HepG2 (cell line): ENCODE measurements around the gene ZFPL1. TPM values are rescaled to one million over a fixed set of nuclear protein-coding genes. Genes with fewer than 3 reads are reported as not detected.

Experiments
- CENPX ChIP-seq: sonication (generic); formaldehyde crosslinking; IDR thresholded peaks from 2 replicates; pipeline ENCODE4 v1.9.0; 2021; ENCODE audit warnings: mild to moderate bottlenecking, missing genetic modification reagents, moderate library complexity
- HNF4G ChIP-seq, 2 experiments: sonication (generic) in 1 of 2; formaldehyde crosslinking in 1 of 2; IDR thresholded peaks; 2 replicates each; pipeline versions ENCODE4 v1.4.0 to v1.6.1; 2011 to 2020; ENCODE audit warnings: borderline replicate concordance in 2 of 2, low read depth in 2 of 2, mild to moderate bottlenecking in 2 of 2, low read length in 1 of 2, missing genetic modification reagents in 1 of 2, moderate library complexity in 1 of 2
- JUND ChIP-seq: sonication (generic); formaldehyde crosslinking; IDR thresholded peaks from 2 replicates; pipeline ENCODE4 v1.8.0; 2022; ENCODE audit warnings: mild to moderate bottlenecking, missing genetic modification reagents
- PATZ1 ChIP-seq: sonication (generic); formaldehyde crosslinking; IDR thresholded peaks from 2 replicates; pipeline ENCODE4 v1.4.0; 2020; ENCODE audit warnings: missing genetic modification reagents
- PCBP2 ChIP-seq: fragments of 200-400 bp; formaldehyde crosslinking; optimal IDR thresholded peaks from 2 replicates; pipeline ENCODE3; 2018; ENCODE audit warnings: low read length, low read depth; ENCODE audit not compliant: poor library complexity, severe bottlenecking
- RXRA ChIP-seq: sonication (generic); formaldehyde crosslinking; IDR thresholded peaks from 2 replicates; pipeline ENCODE4 v1.5.1; 2020; ENCODE audit warnings: missing genetic modification reagents
- SMAD3 ChIP-seq: sonication (generic); formaldehyde crosslinking; IDR thresholded peaks from 2 replicates; pipeline ENCODE4 v1.4.0; 2020; ENCODE audit warnings: missing genetic modification reagents
- SMYD3 ChIP-seq: sonication (generic); formaldehyde crosslinking; IDR thresholded peaks from 2 replicates; pipeline ENCODE4 v1.8.1; 2023; ENCODE audit warnings: mild to moderate bottlenecking, missing genetic modification reagents
- TAF1 ChIP-seq: sonication (generic); formaldehyde crosslinking; IDR thresholded peaks from 2 replicates; pipeline ENCODE4 v1.4.0; 2020; ENCODE audit warnings: missing genetic modification reagents
- ZBTB2 ChIP-seq: sonication (generic); formaldehyde crosslinking; IDR thresholded peaks from 2 replicates; pipeline ENCODE4 v1.8.0; 2022; ENCODE audit warnings: low read depth, missing genetic modification reagents
- ZNF800 ChIP-seq: sonication (generic); formaldehyde crosslinking; IDR thresholded peaks from 2 replicates; pipeline ENCODE4 v1.4.0; 2020; ENCODE audit warnings: missing genetic modification reagents
- ZNF83 ChIP-seq: sonication (generic); formaldehyde crosslinking; IDR thresholded peaks from 2 replicates; pipeline ENCODE4 v1.4.0; 2020; ENCODE audit warnings: missing genetic modification reagents, mild to moderate bottlenecking, borderline replicate concordance
- polyA plus RNA-seq, 8 experiments: library from polyadenylated mRNA; depleted of rRNA in 3 of 8; stranded (reverse) in 7 of 8; unstranded in 1 of 8; fragments of >200 nt; fragmentation: Illumina TruSeq in 4 of 8; extraction: Trizol in 4 of 8; gene quantifications; 2 replicates each; pipeline versions ENCODE4 v1.2.1 to v1.2.3, GENCODE V29; 2011 to 2016; ENCODE audit warnings: low read depth in 4 of 8, missing spikeins in 1 of 8, mixed read lengths in 1 of 8; ENCODE audit not compliant: insufficient read depth in 1 of 8
- total RNA-seq, 5 experiments: library from RNA; depleted of rRNA; stranded (reverse); fragments of >200 nt; fragmentation: Illumina TruSeq; extraction: Trizol; gene quantifications; 2 replicates each; pipeline ENCODE4 v1.2.3, GENCODE V29; 2016; ENCODE audit warnings: low read depth in 1 of 5
- TF ChIP-seq, protein P1 (sequence below): sonication (generic); formaldehyde crosslinking; IDR thresholded peaks from 2 replicates; pipeline ENCODE4 v1.9.0; 2021; ENCODE audit warnings: missing genetic modification reagents, borderline replicate concordance
- TF ChIP-seq, protein P2 (sequence below): sonication (generic); formaldehyde crosslinking; IDR thresholded peaks from 2 replicates; pipeline ENCODE4 v1.4.0; 2020; ENCODE audit warnings: missing genetic modification reagents

The ZFPL1 gene
- total and polyA plus RNA-seq, 2 of the 13 experiments (the other 11 are each of a cell fraction or from before 2014, with no cell fraction given) = 32.2 to 56.0 TPM

GRCh38 chr11:65095974-65096806 lies 12.2 kb downstream of the ZFPL1 start, which contains the start of gene VPS51 (continued):
- TF ChIP-seq HNF4G (IDR thresholded peaks at IDR 0.05; ENCODE audit: borderline replicate concordance, low read depth, low read length) (peak; percentile 72; the same call in 1 of the 2 replicates), HNF4G (CRISPR knock-in tag; IDR thresholded peaks at IDR 0.05; ENCODE audit: borderline replicate concordance, low read depth) (no peak), JUND (CRISPR knock-in tag) (no peak), SMAD3 (CRISPR knock-in tag) (peak; percentile 70; the same call in 1 of the 2 replicates), CENPX (CRISPR knock-in tag) (no peak), RXRA (CRISPR knock-in tag) (peak; percentile 63), PCBP2 (no peak), ZNF83 (CRISPR knock-in tag) (peak; percentile 84; the same call in 1 of the 2 replicates), ZBTB2 (peak; percentile 46; the same call in 1 of the 2 replicates), ZNF800 (CRISPR knock-in tag) (no peak), PATZ1 (CRISPR knock-in tag) (peak; percentile 69), TAF1 (CRISPR knock-in tag) (peak; percentile 79), SMYD3 (CRISPR knock-in tag) (no peak)
- TF ChIP-seq, protein P1, sequence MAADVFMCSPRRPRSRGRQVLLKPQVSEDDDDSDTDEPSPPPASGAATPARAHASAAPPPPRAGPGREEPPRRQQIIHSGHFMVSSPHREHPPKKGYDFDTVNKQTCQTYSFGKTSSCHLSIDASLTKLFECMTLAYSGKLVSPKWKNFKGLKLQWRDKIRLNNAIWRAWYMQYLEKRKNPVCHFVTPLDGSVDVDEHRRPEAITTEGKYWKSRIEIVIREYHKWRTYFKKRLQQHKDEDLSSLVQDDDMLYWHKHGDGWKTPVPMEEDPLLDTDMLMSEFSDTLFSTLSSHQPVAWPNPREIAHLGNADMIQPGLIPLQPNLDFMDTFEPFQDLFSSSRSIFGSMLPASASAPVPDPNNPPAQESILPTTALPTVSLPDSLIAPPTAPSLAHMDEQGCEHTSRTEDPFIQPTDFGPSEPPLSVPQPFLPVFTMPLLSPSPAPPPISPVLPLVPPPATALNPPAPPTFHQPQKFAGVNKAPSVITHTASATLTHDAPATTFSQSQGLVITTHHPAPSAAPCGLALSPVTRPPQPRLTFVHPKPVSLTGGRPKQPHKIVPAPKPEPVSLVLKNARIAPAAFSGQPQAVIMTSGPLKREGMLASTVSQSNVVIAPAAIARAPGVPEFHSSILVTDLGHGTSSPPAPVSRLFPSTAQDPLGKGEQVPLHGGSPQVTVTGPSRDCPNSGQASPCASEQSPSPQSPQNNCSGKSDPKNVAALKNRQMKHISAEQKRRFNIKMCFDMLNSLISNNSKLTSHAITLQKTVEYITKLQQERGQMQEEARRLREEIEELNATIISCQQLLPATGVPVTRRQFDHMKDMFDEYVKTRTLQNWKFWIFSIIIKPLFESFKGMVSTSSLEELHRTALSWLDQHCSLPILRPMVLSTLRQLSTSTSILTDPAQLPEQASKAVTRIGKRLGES (CRISPR knock-in tag) = peak; percentile 14; the same call in 1 of the 2 replicates
- TF ChIP-seq, protein P2, sequence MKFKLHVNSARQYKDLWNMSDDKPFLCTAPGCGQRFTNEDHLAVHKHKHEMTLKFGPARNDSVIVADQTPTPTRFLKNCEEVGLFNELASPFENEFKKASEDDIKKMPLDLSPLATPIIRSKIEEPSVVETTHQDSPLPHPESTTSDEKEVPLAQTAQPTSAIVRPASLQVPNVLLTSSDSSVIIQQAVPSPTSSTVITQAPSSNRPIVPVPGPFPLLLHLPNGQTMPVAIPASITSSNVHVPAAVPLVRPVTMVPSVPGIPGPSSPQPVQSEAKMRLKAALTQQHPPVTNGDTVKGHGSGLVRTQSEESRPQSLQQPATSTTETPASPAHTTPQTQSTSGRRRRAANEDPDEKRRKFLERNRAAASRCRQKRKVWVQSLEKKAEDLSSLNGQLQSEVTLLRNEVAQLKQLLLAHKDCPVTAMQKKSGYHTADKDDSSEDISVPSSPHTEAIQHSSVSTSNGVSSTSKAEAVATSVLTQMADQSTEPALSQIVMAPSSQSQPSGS = peak; percentile 76
